GM12864 (cell line): ENCODE measurements around the gene NINJ2.

Source experiments
- DNase-seq: peaks from one replicate; pipeline ENCODE4 v3.0.0-alpha.2; 2011; ENCODE audit warnings: low read depth
- H3K4me3 ChIP-seq: 2 replicates; pipeline ENCODE4 v1.5.1; 2011; ENCODE audit warnings: mild to moderate bottlenecking, low read depth, low read length, control low read depth
- CTCF ChIP-seq: IDR thresholded peaks from 2 replicates; pipeline ENCODE4 v1.5.1; 2011; ENCODE audit warnings: low read depth, mild to moderate bottlenecking, moderate library complexity, low read length, control low read depth, inconsistent platforms; ENCODE audit errors: missing control alignments

Gene NINJ2

DNA sequence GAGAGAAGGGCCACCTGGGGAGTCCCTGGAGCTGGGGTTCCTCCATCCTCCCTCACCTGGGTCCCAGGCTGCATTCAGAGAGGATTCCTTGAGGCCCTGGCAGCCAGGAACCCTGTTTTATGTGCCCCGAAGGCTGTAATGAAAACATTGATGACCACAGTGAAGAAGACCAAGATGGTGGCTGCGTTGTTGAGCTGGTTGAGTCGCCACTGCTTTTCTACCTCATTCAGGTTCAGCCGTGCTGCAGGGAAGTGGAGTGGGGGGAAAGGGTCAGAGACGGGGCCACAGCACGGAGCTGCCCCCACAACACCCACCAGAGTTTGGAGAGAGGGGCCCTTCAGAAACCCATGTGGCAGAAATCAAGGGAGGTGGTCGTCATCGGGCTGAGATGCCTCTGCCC, 98.1 kb downstream of the NINJ2 start:
- H3K4me3 ChIP-seq: no peak overlapping the region
- TF ChIP-seq CTCF: no peak
- DNase-seq: no peak

GRCh38 chr12:563787-564298, 99.4 kb downstream of the NINJ2 start:
- H3K4me3 ChIP-seq: no peak overlapping the region
- DNase-seq: no peak
- TF ChIP-seq CTCF: no peak

DNA sequence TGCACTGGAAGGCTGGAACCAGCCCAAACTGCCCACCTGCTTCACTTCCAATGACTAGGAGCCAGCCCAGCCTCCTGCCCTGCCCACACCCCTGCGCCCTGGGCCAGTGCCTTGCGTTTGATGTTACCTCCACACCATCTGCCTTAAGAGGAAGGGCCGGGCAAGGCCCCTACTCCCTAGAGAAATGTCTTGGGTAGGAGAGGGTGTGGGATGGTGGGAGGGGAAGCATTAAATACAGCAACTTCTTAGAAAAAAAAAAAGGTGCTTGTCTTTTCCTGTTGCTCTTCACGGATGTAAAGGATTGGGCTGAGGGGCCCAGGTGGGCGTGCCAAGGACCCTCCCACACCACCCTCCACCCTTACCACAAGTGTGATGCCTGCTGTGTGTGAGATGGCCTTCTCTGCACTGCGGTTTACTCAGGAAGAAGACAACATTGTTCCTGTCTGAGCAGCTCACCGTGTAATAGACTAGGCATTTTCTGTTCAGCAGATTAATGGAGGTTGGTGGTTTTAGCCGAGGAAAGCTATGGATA, 99.9 kb downstream of the NINJ2 start:
- DNase-seq: no peak
- TF ChIP-seq CTCF: no peak
- no peak overlapping the region for H3K4me3 ChIP-seq

DNA sequence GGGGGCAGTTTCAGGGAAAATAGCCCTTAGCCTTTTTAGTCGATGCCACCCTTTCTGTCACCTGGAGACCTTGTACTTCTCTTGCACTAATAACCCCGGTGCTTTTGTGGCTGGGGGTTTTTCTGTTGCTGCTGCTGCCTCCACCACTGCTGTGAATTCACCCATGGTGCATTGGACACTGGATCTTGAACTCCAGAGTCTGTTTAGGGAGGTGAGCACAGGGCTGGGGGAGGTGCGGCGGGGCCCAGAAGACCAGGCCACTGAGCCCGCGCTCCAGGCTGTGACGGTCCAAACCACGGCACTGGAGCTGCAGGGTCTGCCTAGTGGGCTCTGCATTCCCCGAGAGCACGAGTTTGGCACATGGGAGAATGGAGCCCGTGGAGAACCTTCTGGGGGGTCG, 100.6 kb downstream of the NINJ2 start:
- DNase-seq: no peak
- TF ChIP-seq CTCF: no peak
- H3K4me3 ChIP-seq: no peak overlapping the region

DNA sequence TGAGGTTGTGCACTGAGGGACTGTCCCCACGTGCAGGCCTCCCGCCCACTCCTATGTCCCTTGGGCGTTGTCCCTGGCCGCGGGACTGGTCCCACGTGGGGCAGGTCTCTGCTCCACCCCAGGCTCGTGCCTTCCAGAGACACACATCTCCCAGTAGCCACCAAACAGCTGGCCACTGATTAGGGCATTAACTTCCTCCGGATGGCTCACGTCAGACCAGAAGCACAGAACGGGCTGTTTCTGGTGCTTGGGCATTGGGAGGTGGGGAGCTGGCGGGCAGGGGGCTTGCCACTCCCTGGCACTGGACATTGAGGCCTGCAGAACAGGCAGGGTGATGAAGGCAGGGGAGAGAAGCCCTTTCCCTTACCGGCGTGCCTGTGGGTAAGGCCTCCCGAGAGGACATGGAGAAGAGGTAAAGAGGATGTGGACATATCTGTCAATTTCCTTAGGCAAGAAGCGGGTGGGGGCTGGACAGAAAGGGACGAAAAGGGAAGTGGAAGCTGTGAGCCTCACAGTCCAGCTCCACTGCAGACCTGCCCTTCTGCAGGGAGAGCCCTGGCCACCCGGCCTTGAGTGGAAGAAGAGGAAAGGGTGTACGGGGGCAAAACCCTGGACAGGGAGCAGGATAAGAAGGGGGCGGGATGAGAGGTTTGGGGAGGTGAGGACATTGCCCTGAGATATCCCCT, 101.2 kb downstream of the NINJ2 start:
- no peak for DNase-seq
- TF ChIP-seq CTCF: no peak
- H3K4me3 ChIP-seq: no peak overlapping the region

DNA sequence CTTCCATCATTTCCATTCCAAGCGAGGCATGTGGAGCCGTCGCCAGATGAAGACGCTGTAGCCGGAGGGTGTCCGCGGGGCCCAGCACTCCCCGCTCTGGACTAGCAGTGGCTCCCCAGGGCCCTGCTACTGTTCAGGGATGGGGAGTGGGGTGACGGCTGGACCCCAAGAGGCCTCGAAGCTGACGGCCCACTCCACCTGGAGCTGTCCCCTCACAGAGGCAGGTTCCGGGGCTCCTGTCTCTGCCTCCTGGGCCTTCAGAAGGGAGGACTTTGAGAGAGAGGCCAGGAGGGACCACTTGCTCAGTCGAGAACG, 101.9 kb downstream of the NINJ2 start:
- TF ChIP-seq CTCF: no peak

GRCh38 chr12:560691-561390, 102.4 kb downstream of the NINJ2 start:
- H3K4me3 ChIP-seq: no peak overlapping the region
- no peak for DNase-seq
- TF ChIP-seq CTCF: no peak

More for the DNA sequence above, 101.9 kb downstream of the NINJ2 start:
- no peak overlapping the region for H3K4me3 ChIP-seq
- no peak for DNase-seq
